Peyer's patch (tissue), 4 donors: ENCODE measurements around the gene PCTP.

ENCODE experiments used
- CTCF ChIP-seq, 6 experiments: fragments of 450-650 bp in 4 of 6; fragments of 200-600 bp in 2 of 6; sonication (generic) in 1 of 6; IDR thresholded peaks; one replicate each; pipeline ENCODE4 v1.5.1; 2017 to 2019; ENCODE audit warnings: antibody characterized with exemption in 6 of 6, mild to moderate bottlenecking in 3 of 6, moderate library complexity in 1 of 6
- POLR2A ChIP-seq, 2 donors: fragments of 450-650 bp; IDR thresholded peaks; one replicate each; pipeline ENCODE4 v1.5.1; 2017; ENCODE audit warnings: antibody characterized with exemption in 2 of 2, mild to moderate bottlenecking in 2 of 2, moderate library complexity in 2 of 2

GRCh38 chr17:55751720-55752250 is 934 bp downstream of the PCTP start:
- TF ChIP-seq POLR2A (IDR thresholded peaks at IDR 0.05) (no peak), CTCF (IDR thresholded peaks at IDR 0.05) (no peak)
